ACC112 (cell line): ENCODE results near the gene CGB7.
"Not testable (repeated sequence)": the region's sequence is repeated elsewhere in the genome, so short reads cannot be mapped to it uniquely, and the experiment has no call there.

Experiments
- H2AFZ ChIP-seq: fragments of 200-600 bp; sonication (generic); one replicate; pipeline ENCODE4 v1.6.0; 2017; ENCODE audit warnings: antibody characterized with exemption, low read length; ENCODE audit not compliant: unreplicated experiment
- H3K27ac ChIP-seq: fragments of 200-600 bp; sonication (generic); 2 replicates; pipeline ENCODE4 v1.5.1; 2014; ENCODE audit warnings: low read depth, mild to moderate bottlenecking, antibody characterized with exemption, low read length, moderate library complexity
- H3K27me3 ChIP-seq: fragments of 200-600 bp; sonication (generic); 2 replicates; pipeline ENCODE4 v1.6.1; 2014; ENCODE audit warnings: mild to moderate bottlenecking, antibody characterized with exemption, low read length, moderate library complexity, mixed read lengths; ENCODE audit not compliant: insufficient read depth
- H3K36me3 ChIP-seq: fragments of 200-600 bp; sonication (generic); 2 replicates; pipeline ENCODE4 v1.6.1; 2016; ENCODE audit warnings: mild to moderate bottlenecking, antibody characterized with exemption, low read length, moderate library complexity, mixed read lengths; ENCODE audit not compliant: insufficient read depth
- H3K4me1 ChIP-seq: fragments of 200-600 bp; sonication (generic); one replicate; pipeline ENCODE4 v1.6.1; 2016; ENCODE audit warnings: low read length, mixed read lengths; ENCODE audit not compliant: insufficient read depth, unreplicated experiment, control insufficient read depth
- H3K4me3 ChIP-seq: fragments of 200-600 bp; sonication (generic); 2 replicates; pipeline ENCODE4 v1.5.1; 2014; ENCODE audit warnings: mild to moderate bottlenecking, low read depth, low read length
- H3K79me2 ChIP-seq: fragments of 200-600 bp; sonication (generic); one replicate; pipeline ENCODE4 v1.6.0; 2016; ENCODE audit warnings: low read length; ENCODE audit not compliant: control insufficient read depth, unreplicated experiment, insufficient read depth

CGB7 gene

DNA sequence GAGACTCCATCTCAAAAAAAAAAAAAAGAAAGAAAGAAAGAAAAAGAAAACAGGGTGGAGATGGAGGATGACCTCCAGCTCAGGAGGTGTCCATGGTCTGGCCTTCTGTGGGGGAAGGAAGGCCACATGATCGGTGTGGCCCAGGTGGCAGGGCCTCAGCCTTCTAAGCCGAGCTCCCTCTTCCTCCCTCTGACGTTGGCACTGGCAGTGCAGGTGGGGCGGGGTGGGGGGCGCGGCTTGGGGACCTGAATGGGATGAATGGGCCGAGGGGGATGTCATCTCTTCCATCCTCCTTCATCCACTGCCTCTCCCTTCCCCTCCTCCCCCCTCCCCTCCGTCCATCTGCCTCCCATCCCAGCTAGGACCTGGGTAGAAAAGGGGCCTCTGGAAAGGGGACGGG is 17.8 kb downstream of the CGB7 start:
- not testable (repeated sequence) for H3K4me3 ChIP-seq, H3K4me1 ChIP-seq, H3K27ac ChIP-seq, H2AFZ ChIP-seq, H3K36me3 ChIP-seq, H3K79me2 ChIP-seq, H3K27me3 ChIP-seq

DNA sequence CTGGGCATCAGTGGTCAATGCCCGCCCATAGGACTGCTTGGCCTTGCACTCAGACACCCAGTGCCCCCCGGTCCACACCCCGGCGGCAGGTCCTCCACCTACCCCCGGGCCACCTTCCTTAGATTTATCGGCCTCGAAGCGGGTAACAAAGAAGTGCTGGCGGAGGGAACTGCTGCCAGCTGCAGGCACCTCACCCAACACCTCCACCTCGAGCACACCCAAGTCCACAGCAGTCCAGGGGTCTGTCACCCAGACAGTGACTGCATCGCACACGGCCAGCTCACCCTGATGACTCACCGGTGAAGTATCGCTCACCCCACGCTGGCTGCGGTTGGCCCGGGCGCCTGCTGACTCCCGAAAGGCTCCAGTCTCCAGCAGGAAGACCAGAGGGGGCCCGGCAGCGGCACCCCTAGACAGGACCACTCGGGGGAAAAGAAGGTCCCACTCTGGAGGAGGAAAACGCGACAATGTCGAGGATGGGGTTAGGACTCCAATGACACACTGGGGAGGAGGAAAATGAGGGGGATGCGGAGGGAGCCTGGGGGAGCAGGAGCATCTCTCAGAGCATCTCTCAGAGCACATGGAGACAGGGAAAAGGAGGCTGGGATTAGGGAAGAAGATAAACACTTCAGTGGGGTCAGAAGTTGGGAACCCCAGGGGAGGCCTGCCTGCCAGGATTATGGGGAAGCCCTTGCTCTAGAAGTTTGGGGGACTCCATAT is 18.8 kb downstream of the CGB7 start:
- not testable (repeated sequence) for H3K79me2 ChIP-seq, H3K4me1 ChIP-seq, H3K4me3 ChIP-seq, H3K27ac ChIP-seq, H3K36me3 ChIP-seq, H2AFZ ChIP-seq, H3K27me3 ChIP-seq

DNA sequence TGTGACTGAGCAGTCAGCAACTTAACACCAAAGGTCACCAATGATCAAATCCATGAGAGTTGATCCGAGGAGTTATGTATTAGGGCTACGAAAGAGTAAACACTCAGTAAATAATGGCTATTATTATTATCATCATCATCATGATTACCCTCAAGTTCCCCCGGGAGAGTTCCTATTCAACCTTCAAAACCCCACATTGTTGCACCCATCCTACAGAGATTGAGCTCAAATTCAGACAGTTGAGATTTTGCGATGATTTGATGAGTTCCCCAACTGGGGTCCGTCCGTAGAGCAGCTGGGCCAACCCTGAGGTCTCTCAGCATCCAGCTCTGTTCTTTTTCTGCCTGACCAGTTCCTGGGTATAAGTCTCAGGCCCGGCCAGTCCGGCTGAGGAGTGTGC is 19.4 kb downstream of the CGB7 start:
- not testable (repeated sequence) for H3K4me3 ChIP-seq, H3K36me3 ChIP-seq

DNA sequence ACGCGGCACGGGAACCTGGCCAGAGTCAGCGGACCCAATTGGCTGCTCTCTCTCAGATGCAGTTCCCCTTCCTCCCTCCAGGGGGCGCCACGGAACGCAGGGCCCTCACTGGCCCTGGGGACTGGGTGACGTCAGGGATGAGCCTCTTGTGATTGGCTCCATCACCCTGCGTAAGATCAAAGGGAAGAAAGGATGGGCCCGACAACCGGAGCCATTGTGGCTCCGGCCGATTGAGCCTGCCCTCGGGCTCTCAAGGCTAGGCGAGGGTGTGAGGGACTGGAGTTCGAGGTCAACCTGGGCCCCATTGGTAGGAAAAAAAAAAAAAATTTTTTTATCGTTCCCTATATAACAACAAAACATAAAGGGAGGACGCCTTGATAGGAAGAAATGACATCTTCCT is 20.7 kb downstream of the CGB7 start, which contains the start of gene CGB1:
Gene CGB1, minus strand, starts transcription at position 81 of the 400 bp plus-strand sequence. CDS start 184 bp downstream, outside the sequence.
- not testable (repeated sequence) for H3K27me3 ChIP-seq, H3K4me3 ChIP-seq, H3K4me1 ChIP-seq, H3K36me3 ChIP-seq, H3K79me2 ChIP-seq, H3K27ac ChIP-seq, H2AFZ ChIP-seq

More for the DNA sequence above, 19.4 kb downstream of the CGB7 start:
- H3K79me2 ChIP-seq, H3K4me1 ChIP-seq, H3K27ac ChIP-seq, H3K27me3 ChIP-seq, H2AFZ ChIP-seq: not testable (repeated sequence)

DNA sequence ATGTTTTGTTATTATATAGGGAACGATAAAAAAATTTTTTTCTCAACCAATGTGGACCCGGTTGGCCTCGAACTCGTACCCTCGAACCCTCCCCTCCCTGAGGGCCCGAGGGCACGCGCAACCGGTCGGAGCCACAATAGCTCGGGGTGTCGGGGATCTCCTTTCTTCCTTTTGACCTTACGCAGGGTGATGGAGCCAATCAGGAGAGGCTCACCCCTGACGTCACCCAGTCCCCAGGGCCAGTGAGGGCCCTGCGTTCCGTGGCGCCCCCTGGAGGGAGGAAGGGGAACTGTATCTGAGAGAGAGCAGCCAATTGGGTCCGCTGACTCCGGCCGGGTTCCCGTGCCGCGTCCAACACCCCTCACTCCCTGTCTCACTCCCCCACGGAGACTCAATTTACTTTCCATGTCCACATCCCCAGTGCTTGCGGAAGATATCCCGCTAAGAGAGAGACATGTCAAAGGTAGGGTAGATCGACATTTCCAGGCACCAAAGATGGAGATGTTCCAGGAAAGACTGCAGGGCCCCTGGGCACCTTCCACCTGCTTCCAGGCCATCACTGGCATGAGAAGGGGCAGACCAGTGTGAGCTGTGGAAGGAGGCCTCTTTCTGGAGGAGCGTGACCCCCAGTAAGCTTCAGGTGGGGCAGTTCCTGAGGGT is 25.8 kb downstream of the CGB7 start, which contains the start of gene CGB2:
Gene CGB2, plus strand, starts transcription at position 249 of the 660 bp plus-strand sequence. Its CDS starts 206 bp downstream, at position 455.
- H2AFZ ChIP-seq, H3K4me3 ChIP-seq, H3K36me3 ChIP-seq, H3K4me1 ChIP-seq, H3K27me3 ChIP-seq, H3K79me2 ChIP-seq, H3K27ac ChIP-seq: not testable (repeated sequence)

DNA sequence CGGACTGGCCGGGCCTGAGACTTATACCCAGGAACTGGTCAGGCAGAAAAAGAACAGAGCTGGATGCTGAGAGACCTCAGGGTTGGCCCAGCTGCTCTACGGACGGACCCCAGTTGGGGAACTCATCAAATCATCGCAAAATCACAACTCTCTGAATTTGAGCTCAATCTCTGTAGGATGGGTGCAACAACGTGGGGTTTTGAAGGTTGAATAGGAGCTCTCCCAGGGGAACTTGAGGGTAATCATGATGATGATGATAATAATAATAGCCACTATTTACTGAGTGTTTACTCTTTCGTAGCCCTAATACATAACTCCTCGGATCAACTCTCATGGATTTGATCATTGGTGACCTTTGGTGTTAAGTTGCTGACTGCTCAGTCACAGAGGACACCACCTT is 27.2 kb downstream of the CGB7 start:
- not testable (repeated sequence) for H3K4me1 ChIP-seq, H2AFZ ChIP-seq, H3K4me3 ChIP-seq, H3K79me2 ChIP-seq, H3K27ac ChIP-seq, H3K36me3 ChIP-seq, H3K27me3 ChIP-seq

DNA sequence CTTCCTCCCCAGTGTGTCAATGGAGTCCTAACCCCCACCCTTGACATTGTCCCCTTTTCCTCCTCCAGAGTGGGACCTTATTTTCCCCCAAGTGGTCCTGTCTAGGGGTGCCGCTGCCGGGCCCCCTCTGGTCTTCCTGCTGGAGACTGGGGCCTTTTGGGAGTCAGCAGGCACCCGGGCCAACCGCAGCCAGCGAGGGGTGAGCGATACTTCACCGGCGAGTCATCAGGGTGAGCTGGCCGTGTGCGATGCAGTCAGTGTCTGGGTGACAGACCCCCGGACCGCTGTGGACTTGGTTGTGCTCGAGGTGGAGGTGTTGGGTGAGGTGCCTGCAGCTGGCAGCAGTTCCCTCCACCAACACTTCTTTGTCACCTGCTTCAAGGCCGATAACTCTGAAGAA is 27.8 kb downstream of the CGB7 start:
- not testable (repeated sequence) for H3K36me3 ChIP-seq, H3K27ac ChIP-seq, H3K4me1 ChIP-seq, H3K4me3 ChIP-seq, H2AFZ ChIP-seq, H3K27me3 ChIP-seq, H3K79me2 ChIP-seq

DNA sequence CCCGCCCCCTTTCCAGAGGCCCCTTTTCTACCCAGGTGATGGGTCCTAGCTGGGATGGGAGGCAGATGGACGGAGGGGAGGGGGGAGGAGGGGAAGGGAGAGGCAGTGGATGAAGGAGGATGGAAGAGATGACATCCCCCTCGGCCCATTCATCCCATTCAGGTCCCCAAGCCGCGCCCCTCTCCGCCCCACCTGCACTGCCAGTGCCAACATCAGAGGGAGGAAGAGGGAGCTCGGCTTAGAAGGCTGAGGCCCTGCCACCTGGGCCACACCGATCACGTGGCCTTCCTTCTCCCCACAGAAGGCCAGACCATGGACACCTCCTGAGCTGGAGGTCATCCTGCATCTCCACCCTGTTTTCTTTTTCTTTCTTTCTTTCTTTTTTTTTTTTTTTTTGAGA is 28.9 kb downstream of the CGB7 start:
- not testable (repeated sequence) for H2AFZ ChIP-seq

DNA sequence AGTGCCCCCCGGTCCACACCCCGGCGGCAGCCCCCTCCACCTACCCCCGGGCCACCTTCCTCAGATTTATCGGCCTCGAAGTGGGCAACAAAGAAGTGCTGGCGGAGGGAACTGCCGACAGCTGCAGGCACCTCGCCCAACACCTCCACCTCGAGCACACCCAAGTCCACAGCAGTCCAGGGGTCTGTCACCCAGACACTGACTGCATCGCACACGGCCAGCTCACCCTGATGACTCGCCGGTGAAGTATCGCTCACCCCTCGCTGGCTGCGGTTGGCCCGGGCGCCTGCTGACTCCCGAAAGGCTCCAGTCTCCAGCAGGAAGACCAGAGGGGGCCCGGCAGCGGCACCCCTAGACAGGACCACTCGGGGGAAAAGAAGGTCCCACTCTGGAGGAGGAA is 31.9 kb downstream of the CGB7 start:
- H3K36me3 ChIP-seq, H3K79me2 ChIP-seq, H3K4me1 ChIP-seq, H3K27ac ChIP-seq, H3K4me3 ChIP-seq, H3K27me3 ChIP-seq, H2AFZ ChIP-seq: not testable (repeated sequence)

More for the DNA sequence above, 28.9 kb downstream of the CGB7 start:
- not testable (repeated sequence) for H3K27me3 ChIP-seq, H3K27ac ChIP-seq, H3K4me3 ChIP-seq, H3K36me3 ChIP-seq, H3K4me1 ChIP-seq, H3K79me2 ChIP-seq

DNA sequence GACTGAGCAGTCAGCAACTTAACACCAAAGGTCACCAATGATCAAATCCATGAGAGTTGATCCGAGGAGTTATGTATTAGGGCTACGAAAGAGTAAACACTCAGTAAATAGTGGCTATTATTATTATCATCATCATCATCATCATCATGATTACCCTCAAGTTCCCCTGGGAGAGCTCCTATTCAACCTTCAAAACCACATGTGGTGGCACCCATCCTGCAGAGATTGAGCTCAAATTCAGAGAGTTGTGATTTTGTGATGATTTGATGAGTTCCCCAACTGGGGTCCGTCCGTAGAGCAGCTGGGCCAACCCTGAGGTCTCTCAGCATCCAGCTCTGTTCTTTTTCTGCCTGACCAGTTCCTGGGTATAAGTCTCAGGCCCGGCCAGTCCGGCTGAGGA is 32.5 kb downstream of the CGB7 start:
- H3K27ac ChIP-seq, H2AFZ ChIP-seq, H3K27me3 ChIP-seq, H3K4me1 ChIP-seq, H3K4me3 ChIP-seq, H3K79me2 ChIP-seq, H3K36me3 ChIP-seq: not testable (repeated sequence)

DNA sequence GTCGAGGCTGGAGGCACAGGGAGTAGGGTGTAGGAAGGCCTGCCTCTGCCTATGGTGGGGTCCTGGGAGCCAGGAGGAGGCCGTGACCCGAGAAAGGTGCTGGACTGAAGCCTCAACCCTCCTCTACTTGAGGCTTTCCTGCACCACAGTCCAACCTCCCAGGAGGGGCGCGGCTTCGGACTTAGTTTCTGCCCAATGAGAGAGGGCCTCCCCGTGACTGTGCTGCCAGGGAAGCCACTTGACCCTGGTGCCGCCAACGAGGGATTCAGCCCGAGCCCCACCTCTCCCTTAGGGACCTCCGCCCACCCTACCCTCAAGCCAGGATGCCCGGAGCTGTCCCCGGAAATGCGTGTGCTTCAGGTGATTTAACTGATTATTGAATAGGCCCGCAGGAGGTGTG is 33.3 kb downstream of the CGB7 start, which contains the start of gene CGB3:
Gene CGB3, minus strand, starts transcription at position 101 of the 400 bp plus-strand sequence. CDS start 362 bp downstream, outside the sequence.
- not testable (repeated sequence) for H3K4me3 ChIP-seq, H3K27me3 ChIP-seq, H3K4me1 ChIP-seq, H3K79me2 ChIP-seq, H3K36me3 ChIP-seq, H3K27ac ChIP-seq, H2AFZ ChIP-seq
